H1 (cell line): Measurements from ENCODE around the gene PCDH19. TPM values are rescaled to one million over a fixed set of nuclear protein-coding genes. Genes with fewer than 3 reads are reported as not detected.

ENCODE experiments used
- CTCF ChIA-PET: fragments of 300-600 bp; sonication (Branson Sonifier 250); formaldehyde crosslinking; loops from one replicate; lab custom pipeline; 2021; ENCODE audit not compliant: partially characterized antibody; lab: Charles Lee
- POLR2A ChIA-PET: fragments of 300-600 bp; sonication (Branson Sonifier 250); formaldehyde crosslinking; loops from one replicate; lab custom pipeline; 2021; ENCODE audit warnings: inconsistent platforms; ENCODE audit not compliant: partially characterized antibody; lab: Charles Lee
- DNase-seq, 2 experiments: peaks; one replicate each; pipeline versions ENCODE4 v3.0.0 to v3.0.0-alpha.2; 2010 to 2022; ENCODE audit warnings: low spot score in 2 of 2, low read depth in 1 of 2, mixed read lengths in 1 of 2
- FAIRE-seq: peaks from 2 replicates; lab custom pipeline; 2011; peaks lifted over from hg19 to GRCh38; lab: Jason Lieb, UNC
- H2AFZ ChIP-seq: 2 replicates; pipeline ENCODE4 v1.8.1; 2012; ENCODE audit warnings: low read length, inconsistent platforms
- H2AK5ac ChIP-seq: 2 replicates; pipeline ENCODE4 v1.6.1; 2013; ENCODE audit warnings: low read depth, low read length
- H2BK120ac ChIP-seq: replicated peaks from 2 replicates; pipeline ENCODE3; 2013; ENCODE audit warnings: low read depth, low read length, inconsistent platforms
- H2BK12ac ChIP-seq: 2 replicates; pipeline ENCODE4 v1.6.1; 2013; ENCODE audit warnings: low read depth, low read length
- H2BK15ac ChIP-seq: 2 replicates; pipeline ENCODE4 v1.6.1; 2013; ENCODE audit warnings: low read length
- H2BK20ac ChIP-seq: 2 replicates; pipeline ENCODE4 v1.6.1; 2013; ENCODE audit warnings: low read length
- H2BK5ac ChIP-seq: 2 replicates; pipeline ENCODE4 v1.6.1; 2013; ENCODE audit warnings: low read depth, low read length
- H3K14ac ChIP-seq: 2 replicates; pipeline ENCODE4 v1.6.1; 2013; ENCODE audit warnings: inconsistent platforms; ENCODE audit not compliant: insufficient read length
- H3K18ac ChIP-seq: 2 replicates; pipeline ENCODE4 v1.6.1; 2013; ENCODE audit warnings: low read length; ENCODE audit errors: extremely low read depth
- H3K23ac ChIP-seq: 2 replicates; pipeline ENCODE4 v1.6.1; 2013; ENCODE audit warnings: inconsistent platforms; ENCODE audit not compliant: insufficient read length
- H3K23me2 ChIP-seq: 2 replicates; pipeline ENCODE4 v1.6.1; 2013; ENCODE audit warnings: low read depth, low read length
- H3K27ac ChIP-seq: 2 replicates; pipeline ENCODE4 v1.6.1; 2011; ENCODE audit warnings: low read depth, low read length, inconsistent platforms
- H3K27me3 ChIP-seq, 4 experiments: replicated peaks in 1 of 4; 1 replicate in 1 of 4; 2 replicates in 3 of 4; pipeline versions ENCODE4 v1.6.1 to v1.8.1; 2011 to 2013; ENCODE audit warnings: low read length in 3 of 4, mild to moderate bottlenecking in 3 of 4, inconsistent platforms in 2 of 4, mixed read lengths in 2 of 4, moderate library complexity in 1 of 4; ENCODE audit not compliant: control insufficient read depth in 3 of 4, insufficient read depth in 3 of 4; ENCODE audit errors: extremely low read depth in 1 of 4
- H3K36me3 ChIP-seq, 4 experiments: 2 replicates each; pipeline versions ENCODE4 v1.6.1 to v1.8.1; 2011 to 2013; ENCODE audit warnings: mild to moderate bottlenecking in 4 of 4, low read length in 3 of 4, moderate library complexity in 2 of 4, control low read depth in 1 of 4, inconsistent platforms in 1 of 4; ENCODE audit not compliant: insufficient read depth in 4 of 4, control insufficient read depth in 2 of 4
- H3K4ac ChIP-seq: replicated peaks from 2 replicates; pipeline ENCODE3; 2013; ENCODE audit warnings: low read length, low read depth, mixed read lengths, inconsistent platforms; ENCODE audit not compliant: insufficient read length
- H3K4me1 ChIP-seq, 4 experiments: replicated peaks in 1 of 4; 1 replicate in 1 of 4; 2 replicates in 3 of 4; pipeline versions ENCODE4 v1.6.1 to v1.8.1; 2011 to 2013; ENCODE audit warnings: low read length in 3 of 4, inconsistent platforms in 2 of 4, mixed read lengths in 1 of 4; ENCODE audit not compliant: insufficient read depth in 4 of 4, control insufficient read depth in 3 of 4
- H3K4me2 ChIP-seq, 2 experiments: 2 replicates each; pipeline versions ENCODE4 v1.6.1 to v1.8.1; 2011 to 2013; ENCODE audit warnings: low read depth in 2 of 2, low read length in 2 of 2, control low read depth in 1 of 2, inconsistent platforms in 1 of 2, mild to moderate bottlenecking in 1 of 2; ENCODE audit not compliant: insufficient read depth in 1 of 2
- H3K4me3 ChIP-seq, 4 experiments: fragments of 200-600, 300-600 bp in 1 of 4; sonication (generic), shearing (Covaris generic), sonication (Bioruptor Twin) in 1 of 4; 2 replicates each; pipeline versions ENCODE4 v1.5.1 to v1.8.1; 2011 to 2016; ENCODE audit warnings: low read length in 4 of 4, low read depth in 3 of 4, control low read depth in 2 of 4, inconsistent platforms in 2 of 4, mild to moderate bottlenecking in 2 of 4, mixed read lengths in 1 of 4, moderate library complexity in 1 of 4; ENCODE audit not compliant: insufficient read depth in 2 of 4; ENCODE audit errors: extremely low read depth in 1 of 4
- H3K56ac ChIP-seq: replicated peaks from 2 replicates; pipeline ENCODE3; 2013; ENCODE audit warnings: low read depth, mild to moderate bottlenecking, mixed read lengths, low read length, inconsistent platforms; ENCODE audit not compliant: insufficient read length
- H3K79me1 ChIP-seq: 2 replicates; pipeline ENCODE4 v1.6.1; 2013; ENCODE audit warnings: low read depth, low read length, control low read depth
- H3K79me2 ChIP-seq, 2 experiments: 2 replicates each; pipeline versions ENCODE4 v1.6.1 to v1.8.1; 2012 to 2013; ENCODE audit warnings: low read length in 2 of 2, mild to moderate bottlenecking in 2 of 2, inconsistent platforms in 1 of 2; ENCODE audit not compliant: insufficient read depth in 2 of 2, control insufficient read depth in 1 of 2
- H3K9ac ChIP-seq, 4 experiments: replicated peaks in 1 of 4; 1 replicate in 1 of 4; 2 replicates in 3 of 4; pipeline versions ENCODE4 v1.6.1 to v1.8.1; 2011 to 2013; ENCODE audit warnings: low read depth in 3 of 4, low read length in 3 of 4, control low read depth in 2 of 4, mild to moderate bottlenecking in 2 of 4, moderate library complexity in 2 of 4, inconsistent platforms in 1 of 4; ENCODE audit errors: extremely low read depth in 1 of 4
- H3K9me3 ChIP-seq, 2 experiments: 2 replicates each; pipeline versions ENCODE4 v1.6.1 to v1.8.1; 2012 to 2013; ENCODE audit warnings: mild to moderate bottlenecking in 2 of 2, moderate library complexity in 2 of 2, control low read depth in 1 of 2, inconsistent platforms in 1 of 2, low read depth in 1 of 2, low read length in 1 of 2, mixed read lengths in 1 of 2; ENCODE audit not compliant: insufficient read depth in 2 of 2
- H4K20me1 ChIP-seq, 2 experiments: replicated peaks in 1 of 2; 2 replicates each; pipeline versions ENCODE3 to v1.8.1; 2011 to 2013; ENCODE audit warnings: inconsistent platforms in 2 of 2, low read length in 2 of 2, mild to moderate bottlenecking in 1 of 2; ENCODE audit not compliant: insufficient read depth in 2 of 2, control insufficient read depth in 1 of 2
- H4K5ac ChIP-seq: 2 replicates; pipeline ENCODE4 v1.6.1; 2013; ENCODE audit warnings: low read length, low read depth, mixed read lengths, inconsistent platforms; ENCODE audit not compliant: insufficient read length
- H4K8ac ChIP-seq: 2 replicates; pipeline ENCODE4 v1.8.0; 2013; ENCODE audit warnings: mild to moderate bottlenecking, moderate library complexity, low read length, inconsistent platforms; ENCODE audit not compliant: insufficient read depth; ENCODE audit errors: extremely low read depth
- H4K91ac ChIP-seq: replicated peaks from 2 replicates; pipeline ENCODE3; 2013; ENCODE audit warnings: low read length, mixed read lengths, inconsistent platforms; ENCODE audit not compliant: insufficient read length
- CTCF ChIP-seq, 3 experiments: IDR thresholded peaks; 1 replicate in 2 of 3; 2 replicates in 1 of 3; pipeline versions ENCODE4 v1.5.1 to v1.6.1; 2011; ENCODE audit warnings: low read length in 3 of 3, mild to moderate bottlenecking in 3 of 3, inconsistent platforms in 2 of 3, low read depth in 1 of 3, moderate library complexity in 1 of 3; ENCODE audit not compliant: insufficient read depth in 1 of 3; ENCODE audit errors: control extremely low read depth in 1 of 3
- NANOG ChIP-seq: IDR thresholded peaks from 2 replicates; pipeline ENCODE4 v1.6.1; 2011; ENCODE audit warnings: low read length, low read depth, mild to moderate bottlenecking, inconsistent platforms; ENCODE audit not compliant: insufficient read depth, poor library complexity, severe bottlenecking
- PHF8 ChIP-seq: fragments of 200-600 bp; sonication (generic); conservative IDR thresholded peaks from 2 replicates; pipeline ENCODE4 v1.7.1; 2012; ENCODE audit warnings: low read depth, mild to moderate bottlenecking, inconsistent platforms, low read length, moderate library complexity
- RAD21 ChIP-seq, 2 experiments: IDR thresholded peaks in 1 of 2; conservative IDR thresholded peaks in 1 of 2; 2 replicates each; pipeline ENCODE4 v1.6.1; 2011; ENCODE audit warnings: low read depth in 2 of 2, low read length in 2 of 2, improper control_type of control experiment in 1 of 2, inconsistent platforms in 1 of 2, mild to moderate bottlenecking in 1 of 2, moderate library complexity in 1 of 2
- TCF12 ChIP-seq: IDR thresholded peaks from 2 replicates; pipeline ENCODE4 v1.6.1; 2011; ENCODE audit warnings: low read depth, mild to moderate bottlenecking, low read length
- WGBS, 2 experiments: shearing (Covaris generic) in 1 of 2; methylation state at CpG; one replicate each; pipeline versions ENCODE4 v1.1.6 to v1.1.7; 2013 to 2015; ENCODE audit warnings: low lambda C conversion rate in 2 of 2, mixed read lengths in 2 of 2, inconsistent platforms in 1 of 2, low coverage in 1 of 2, missing lambda C conversion rate in 1 of 2; ENCODE audit not compliant: insufficient replicate concordance in 2 of 2, insufficient coverage in 1 of 2, insufficient read length in 1 of 2; ENCODE audit errors: extremely low coverage in 1 of 2, missing lambda C conversion rate in 1 of 2; 5-methylcytosine and 5-hydroxymethylcytosine counted together
- polyA plus RNA-seq, 7 experiments: library from polyadenylated mRNA; depleted of rRNA in 3 of 7; stranded (reverse) in 5 of 7; unstranded in 2 of 7; fragments of >200 nt in 5 of 7; fragments of 200-250 nt in 2 of 7; gene quantifications; 1 replicate in 5 of 7; 2 replicates in 1 of 7; 4 replicates in 1 of 7; pipeline versions ENCODE4 v1.2.1 to v1.2.3, GENCODE V29; 2011 to 2013; ENCODE audit warnings: missing spikeins in 2 of 7, mixed read lengths in 2 of 7
- total RNA-seq: library from RNA; stranded (reverse); fragmentation: NEBNext Ultra II Directional; extraction: Animal tissue kit (Norgen Biotek cat#: 25700); gene quantifications from 2 replicates; pipeline ENCODE4 v1.2.1, GENCODE V29; 2021
- TF ChIP-seq, protein P1 (sequence below): IDR thresholded peaks from 2 replicates; pipeline ENCODE4 v1.6.1; 2011; ENCODE audit warnings: low read length, improper control_type of control experiment

The PCDH19 gene
- total and polyA plus RNA-seq, 2 of the 8 experiments (the other 6 are each of a cell fraction or from before 2014, with no cell fraction given), result 0.12 to 1.2 TPM

GRCh38 chrX:100447655-100448397, 37.8 kb upstream of the PCDH19 start:
- 17% methylated on average over 6 of the region's 6 CpGs; no CpG with 5 or more reads in 1 of the 2 experiments for WGBS, 2 experiments
- Histone ChIP-seq H2AK5ac (no peak overlapping the region), H4K8ac (no peak overlapping the region), H3K9ac (no peak overlapping the region), H3K27me3 (no peaks in the 10 kb centered on the region), H3K36me3 (no peaks in the 10 kb centered on the region), H3K79me2 (no peaks in the 10 kb centered on the region), H4K5ac (no peak overlapping the region), H3K4ac (no peak overlapping the region), H2BK12ac (no peak overlapping the region), H3K9me3 (no peaks in the 10 kb centered on the region), H3K27ac (no peak overlapping the region), H2BK5ac (no peak overlapping the region), H2BK20ac (no peak overlapping the region), H3K4me2 (peak overlapping the region in 1 of 2 experiments; percentile 53; a peak in 3 of 4 replicates), H2AFZ (0 out of 2 replicates have a peak overlapping the region, but pooled peaks have one; percentile 66), H2BK15ac (no peak overlapping the region), H3K18ac (no peak overlapping the region), H3K23me2 (no peaks in the 10 kb centered on the region), H4K91ac (no peak overlapping the region), H4K20me1 (no peaks in the 10 kb centered on the region), H3K4me3 (peak overlapping the region in 2 of 4 experiments; percentile 10 to 53; a peak in 3 of 8 replicates), H3K14ac (no peak overlapping the region), H3K56ac (no peak overlapping the region), H3K4me1 (no peaks in the 10 kb centered on the region; a peak in 1 of 7 replicates), H2BK120ac (no peak overlapping the region), H3K23ac (no peak overlapping the region), H3K79me1 (no peaks in the 10 kb centered on the region)
- CTCF ChIA-PET, result interaction anchor here (0.6 to 2.8 kb wide), 35 partner anchors 8 to 362 kb away, joined by 3 to 19 read pairs (median 4); partner anchors contain the start of gene TSPAN6
- POLR2A ChIA-PET, result interaction anchor here (1.1 to 1.2 kb wide), 2 partner anchors 63 to 188 kb away, joined by 3 read pairs; partner anchors contain the start of gene TSPAN6
- peak in 1 of 2 experiments; percentile 63 for DNase-seq
- no peak for FAIRE-seq
- peak in 1 of 2 experiments; percentile 23; a peak in 3 of 4 replicates for TF ChIP-seq RAD21 (IDR thresholded peaks at IDR 0.05 in 1 of 2, conservative IDR thresholded peaks at IDR 0.05 in 1 of 2; ENCODE audit: low read depth in 2 of 2, low read length in 2 of 2)
- no peak for TF ChIP-seq PHF8
- no peak for TF ChIP-seq NANOG
- no peak for TF ChIP-seq TCF12
- TF ChIP-seq, protein P1, sequence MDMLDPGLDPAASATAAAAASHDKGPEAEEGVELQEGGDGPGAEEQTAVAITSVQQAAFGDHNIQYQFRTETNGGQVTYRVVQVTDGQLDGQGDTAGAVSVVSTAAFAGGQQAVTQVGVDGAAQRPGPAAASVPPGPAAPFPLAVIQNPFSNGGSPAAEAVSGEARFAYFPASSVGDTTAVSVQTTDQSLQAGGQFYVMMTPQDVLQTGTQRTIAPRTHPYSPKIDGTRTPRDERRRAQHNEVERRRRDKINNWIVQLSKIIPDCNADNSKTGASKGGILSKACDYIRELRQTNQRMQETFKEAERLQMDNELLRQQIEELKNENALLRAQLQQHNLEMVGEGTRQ, result no peak
- peak; percentile 46 to 72 (median 51) for TF ChIP-seq CTCF (IDR thresholded peaks at IDR 0.05; ENCODE audit: control extremely low read depth in 1 of 3, insufficient read depth in 1 of 3, low read depth in 1 of 3, low read length in 3 of 3)
